Mesodermal cell (in vitro differentiated cells): ENCODE measurements around the gene PCED1A.

Source experiments
- H3K27ac ChIP-seq: 2 replicates; pipeline ENCODE4 v1.7.0; 2013; ENCODE audit warnings: mild to moderate bottlenecking, low read depth, low read length, moderate library complexity; ENCODE audit not compliant: severe bottlenecking
- H3K36me3 ChIP-seq: 2 replicates; pipeline ENCODE4 v1.7.1; 2013; ENCODE audit warnings: mild to moderate bottlenecking, low read length, moderate library complexity; ENCODE audit not compliant: control insufficient read depth, insufficient read depth
- H3K4me1 ChIP-seq: one replicate; pipeline ENCODE4 v1.7.1; 2013; ENCODE audit warnings: mild to moderate bottlenecking, low read length; ENCODE audit not compliant: insufficient read depth, control insufficient read depth, poor library complexity, severe bottlenecking
- H3K4me3 ChIP-seq: 2 replicates; pipeline ENCODE4 v1.7.0; 2013; ENCODE audit warnings: low read length, control low read depth, mild to moderate bottlenecking; ENCODE audit not compliant: insufficient read depth, poor library complexity, severe bottlenecking; ENCODE audit errors: extremely low read depth
- H3K9me3 ChIP-seq: 2 replicates; pipeline ENCODE4 v1.7.1; 2013; ENCODE audit warnings: mild to moderate bottlenecking, low read length, moderate library complexity; ENCODE audit not compliant: control insufficient read depth
- WGBS, 2 experiments: methylation state at CpG; one replicate each; pipeline ENCODE4 v1.1.5; 2013; ENCODE audit warnings: missing lambda C conversion rate in 2 of 2; ENCODE audit not compliant: insufficient coverage in 2 of 2; 5-methylcytosine and 5-hydroxymethylcytosine counted together

Gene PCED1A

GRCh38 chr20:2865630-2866029 lies 25.2 kb upstream of the PCED1A start:
- H3K9me3 ChIP-seq = no peaks in the 10 kb centered on the region
- 100% methylated on average over 2 to 3 of the region's 3 CpGs for WGBS, 2 experiments
- no peak overlapping the region for H3K4me3 ChIP-seq
- peaks cover 4% of the 10 kb centered on the region for H3K4me1 ChIP-seq
- peaks cover 17% of the 10 kb centered on the region for H3K36me3 ChIP-seq
- H3K27ac ChIP-seq = no peak overlapping the region

GRCh38 chr20:2865101-2865500 lies 24.6 kb upstream of the PCED1A start:
- Histone ChIP-seq H3K9me3 (no peaks in the 10 kb centered on the region), H3K4me1 (peaks cover under 1% of the 10 kb centered on the region), H3K36me3 (peaks cover 17% of the 10 kb centered on the region), H3K4me3 (no peak overlapping the region), H3K27ac (no peak overlapping the region)
- 90 to 95% methylated on average over 7 to 10 of the region's 10 CpGs for WGBS, 2 experiments

GRCh38 chr20:2864626-2865025 lies 24.2 kb upstream of the PCED1A start:
- Histone ChIP-seq H3K36me3 (peaks cover 17% of the 10 kb centered on the region), H3K4me3 (no peak overlapping the region), H3K27ac (no peak overlapping the region), H3K9me3 (no peaks in the 10 kb centered on the region), H3K4me1 (no peaks in the 10 kb centered on the region)
- WGBS, 2 experiments = 97% methylated on average over 9 to 11 of the region's 12 CpGs

- H3K4me1 ChIP-seq = no peaks in the 10 kb centered on the region
- no peaks in the 10 kb centered on the region for H3K9me3 ChIP-seq
- H3K27ac ChIP-seq = no peak overlapping the region
- H3K4me3 ChIP-seq = no peak overlapping the region
- peaks cover 14% of the 10 kb centered on the region for H3K36me3 ChIP-seq
- WGBS, 2 experiments = 94 to 100% methylated on average over 4 of the region's 4 CpGs
These were observed 19.1 kb upstream of the PCED1A start for GRCh38 chr20:2859330-2860121.

- Histone ChIP-seq H3K4me1 (no peaks in the 10 kb centered on the region), H3K27ac (no peak overlapping the region), H3K9me3 (no peaks in the 10 kb centered on the region), H3K36me3 (peaks cover 14% of the 10 kb centered on the region), H3K4me3 (no peak overlapping the region)
- 100% methylated on average over 2 of the region's 2 CpGs for WGBS, 2 experiments
These were observed 18.1 kb upstream of the PCED1A start for GRCh38 chr20:2858591-2858990.

GRCh38 chr20:2851086-2851485 lies 10.6 kb upstream of the PCED1A start:
- 93 to 95% methylated on average over 10 of the region's 10 CpGs for WGBS, 2 experiments
- Histone ChIP-seq H3K4me3 (no peak overlapping the region), H3K9me3 (no peaks in the 10 kb centered on the region), H3K27ac (no peak overlapping the region), H3K4me1 (no peaks in the 10 kb centered on the region), H3K36me3 (no peaks in the 10 kb centered on the region)

GRCh38 chr20:2849529-2849928 lies 9.1 kb upstream of the PCED1A start:
- WGBS, 2 experiments = 88 to 100% methylated on average over 1 to 4 of the region's 4 CpGs
- Histone ChIP-seq H3K4me1 (no peaks in the 10 kb centered on the region), H3K36me3 (no peaks in the 10 kb centered on the region), H3K27ac (no peak overlapping the region), H3K9me3 (no peaks in the 10 kb centered on the region), H3K4me3 (no peak overlapping the region)

GRCh38 chr20:2847802-2848201 lies 7.3 kb upstream of the PCED1A start:
- H3K4me1 ChIP-seq = no peaks in the 10 kb centered on the region
- no peak overlapping the region for H3K4me3 ChIP-seq
- WGBS, 2 experiments = 94 to 96% methylated on average over 4 of the region's 4 CpGs
- H3K27ac ChIP-seq = no peak overlapping the region
- no peaks in the 10 kb centered on the region for H3K9me3 ChIP-seq
- no peaks in the 10 kb centered on the region for H3K36me3 ChIP-seq

GRCh38 chr20:2846698-2847097 lies 6.2 kb upstream of the PCED1A start:
- Histone ChIP-seq H3K4me3 (no peak overlapping the region), H3K9me3 (no peaks in the 10 kb centered on the region), H3K36me3 (no peaks in the 10 kb centered on the region), H3K27ac (no peak overlapping the region), H3K4me1 (peaks cover 1% of the 10 kb centered on the region)
- 98 to 100% methylated on average over 5 of the region's 5 CpGs for WGBS, 2 experiments

GRCh38 chr20:2845607-2846006 lies 5.2 kb upstream of the PCED1A start:
- H3K4me3 ChIP-seq = no peak overlapping the region
- no CpG with 5 or more reads among the region's 2 CpGs for WGBS, 2 experiments

GRCh38 chr20:2840967-2841531 lies 594 bp upstream of the PCED1A start:
- Histone ChIP-seq H3K4me1 (peaks cover 5% of the 10 kb centered on the region), H3K27ac (peak overlapping the region; percentile 29), H3K4me3 (peak overlapping the region; percentile 64), H3K9me3 (no peaks in the 10 kb centered on the region), H3K36me3 (peaks cover 13% of the 10 kb centered on the region)
- WGBS, 2 experiments = 6 to 9% methylated on average over 30 to 33 of the region's 33 CpGs

More at GRCh38 chr20:2845607-2846006, 5.2 kb upstream of the PCED1A start:
- Histone ChIP-seq H3K4me1 (peaks cover 5% of the 10 kb centered on the region), H3K27ac (no peak overlapping the region), H3K36me3 (no peaks in the 10 kb centered on the region), H3K9me3 (no peaks in the 10 kb centered on the region)
